ENCODE measurements around the gene NGEF. TPM values are rescaled to one million over a fixed set of nuclear protein-coding genes. Genes with fewer than 3 reads are reported as not detected.

The NGEF gene
- total and polyA plus RNA-seq, 9 of the 15 experiments (the other 6 are each of a cell fraction or from before 2014, with no cell fraction given): 0.07 to 0.17 (median 0.09) TPM; not detected in 6

GRCh38 chr2:232884549-232885263 lies 128.3 kb downstream of the NGEF start:
- ChIA-PET CTCF (ENCODE audit: low intra/inter-chr PET ratio) (no interaction called here), POLR2A (no interaction called here)
- FAIRE-seq (no peak), ATAC-seq (no peak), DNase-seq (ENCODE audit: extremely low read depth in 1 of 4, low spot score in 3 of 4) (no peak)
- no peaks in the 10 kb centered on the region for H3K79me2 ChIP-seq (ENCODE audit: control insufficient read depth, insufficient read depth, low read length)
- peaks cover 0 to 6% of the 10 kb centered on the region in 2 experiments; a peak in 2 of 5 replicates for H3K4me1 ChIP-seq (replicated peaks in 1 of 2; ENCODE audit: control insufficient read depth in 2 of 2, insufficient read depth in 2 of 2, low read length in 2 of 2)
- H3K27me3 ChIP-seq (ENCODE audit: control insufficient read depth in 2 of 2, insufficient read depth in 2 of 2, low read length in 2 of 2): peaks cover 19 to 65% of the 10 kb centered on the region in 2 experiments; a peak in 4 of 5 replicates
- H3K4me3 ChIP-seq: no peak overlapping the region
- no peak overlapping the region; a peak in 1 of 4 replicates for H3K9ac ChIP-seq (ENCODE audit: insufficient read depth in 1 of 2, low read depth in 2 of 2, low read length in 2 of 2)
- H3K36me3 ChIP-seq (ENCODE audit: control insufficient read depth, insufficient read depth, low read length): no peaks in the 10 kb centered on the region
- H3K9me1 ChIP-seq (ENCODE audit: control insufficient read depth, insufficient read depth, low read length): no peaks in the 10 kb centered on the region
- H3K4me2 ChIP-seq (ENCODE audit: insufficient read depth, low read length): no peak overlapping the region
- no peaks in the 10 kb centered on the region; the same call in 1 of the 2 replicates for H4K20me1 ChIP-seq (replicated peaks; ENCODE audit: control insufficient read depth, insufficient read depth, low read length)
- no peak overlapping the region for H2AFZ ChIP-seq (ENCODE audit: low read depth, low read length)
- TF ChIP-seq CHD4 (IDR thresholded peaks at IDR 0.05; ENCODE audit: insufficient read depth, insufficient replicate concordance, low read depth, low read length, poor library complexity, severe bottlenecking): no peak
- TF ChIP-seq RBM25 (IDR thresholded peaks at IDR 0.05; ENCODE audit: low read depth, low read length, severe bottlenecking): no peak
- TF ChIP-seq FOXP4 (CRISPR knock-in tag; IDR thresholded peaks at IDR 0.05; ENCODE audit: borderline replicate concordance): no peak
- TF ChIP-seq ZNF354B (CRISPR knock-in tag; IDR thresholded peaks at IDR 0.05): no peak
- no peak for TF ChIP-seq PCBP1 (IDR thresholded peaks at IDR 0.05; ENCODE audit: low read depth, low read length, poor library complexity, severe bottlenecking)
- no peak for TF ChIP-seq TFE3 (CRISPR knock-in tag; IDR thresholded peaks at IDR 0.05)
- TF ChIP-seq ZNF384 (IDR thresholded peaks at IDR 0.05; ENCODE audit: low read depth, low read length): no peak
- no peak for TF ChIP-seq MAFK (IDR thresholded peaks at IDR 0.05; ENCODE audit: low read length)
- no peak for TF ChIP-seq POLR2G (IDR thresholded peaks at IDR 0.05; ENCODE audit: low read depth, low read length)
- BruUV-seq (replicated peaks): no TSS peak
- no peak overlapping the region for H3K27ac ChIP-seq (ENCODE audit: extremely low read depth, low read depth, low read length)
- in situ Hi-C loops (cut with MboI) (no loop called here), intact Hi-C loops (cut with micrococcal nuclease) (no loop called here)
- 11% methylated on average over 14 of the region's 27 CpGs for WGBS (ENCODE audit: insufficient coverage, low coverage, missing lambda C conversion rate)
- H3K9me3 ChIP-seq (replicated peaks; ENCODE audit: control insufficient read depth, insufficient read depth, low read depth, low read length): no peaks in the 10 kb centered on the region

All from K562 (cell line).